ENCODE data around the gene MAP7. TPM values are rescaled to one million over a fixed set of nuclear protein-coding genes. Genes with fewer than 3 reads are reported as not detected.
A peak's percentile ranks its signal among the peaks of the same experiment; 100 is the strongest.

Gene MAP7
- total and polyA plus RNA-seq, 2 experiments from 2014 or later: 44.7 to 49.2 TPM

- Histone ChIP-seq H3F3A (replicated peaks; ENCODE audit: low read depth) (no peaks in the 10 kb centered on the region), H4K20me1 (replicated peaks; ENCODE audit: insufficient read depth) (no peaks in the 10 kb centered on the region), H2AFZ (no peak overlapping the region), H3K4me2 (no peak overlapping the region), H3K4me3 (no peak overlapping the region), H3K36me3 (ENCODE audit: insufficient read depth) (no peaks in the 10 kb centered on the region), H3K4me1 (ENCODE audit: insufficient read depth) (peaks cover 4% of the 10 kb centered on the region; the same call in 1 of the 2 replicates), H3K27me3 (ENCODE audit: insufficient read depth) (no peaks in the 10 kb centered on the region), H3K79me2 (replicated peaks; ENCODE audit: insufficient read depth) (no peaks in the 10 kb centered on the region), H3K27ac (ENCODE audit: low read depth) (no peak overlapping the region), H3K9me2 (ENCODE audit: insufficient read depth) (no peaks in the 10 kb centered on the region)
- H3K4me3 Mint-ChIP-seq: no peak overlapping the region
- H3K27ac Mint-ChIP-seq: peak overlapping the region; percentile 62; the same call in 1 of the 2 replicates
- H3K36me3 Mint-ChIP-seq (ENCODE audit: low read depth): peaks cover 6% of the 10 kb centered on the region; the same call in 2 of the 3 replicates
- ATAC-seq (no peak), DNase-seq (ENCODE audit: low spot score) (no peak)
- no peak for TF ChIP-seq CTCF (conservative IDR thresholded peaks at IDR 0.05; ENCODE audit: low read depth in 2 of 2)
- TF ChIP-seq ZNF462 (CRISPR knock-in tag; IDR thresholded peaks at IDR 0.05): no peak
- no peak for TF ChIP-seq ETS1 (IDR thresholded peaks at IDR 0.05)
- TF ChIP-seq JUNB (IDR thresholded peaks at IDR 0.05; ENCODE audit: unreplicated experiment): no peak
- TF ChIP-seq STAT1 (IDR thresholded peaks at IDR 0.05; ENCODE audit: unreplicated experiment): no peak
- TF ChIP-seq POLR2AphosphoS5 (IDR thresholded peaks at IDR 0.05; ENCODE audit: low read depth): no peak
- no peak for TF ChIP-seq EZH2phosphoT487 (IDR thresholded peaks at IDR 0.05; ENCODE audit: unreplicated experiment)
- TF ChIP-seq CREB1 (CRISPR knock-in tag; IDR thresholded peaks at IDR 0.05; ENCODE audit: low read depth): no peak
- TF ChIP-seq ZNF114 (CRISPR knock-in tag; IDR thresholded peaks at IDR 0.05): no peak
- TF ChIP-seq NANOG (IDR thresholded peaks at IDR 0.05; ENCODE audit: borderline replicate concordance): no peak
- no peak for TF ChIP-seq EZH2 (IDR thresholded peaks at IDR 0.05; ENCODE audit: low read depth, unreplicated experiment)
- no peak for TF ChIP-seq REST (IDR thresholded peaks at IDR 0.05; ENCODE audit: unreplicated experiment)
- TF ChIP-seq ZNF331 (CRISPR knock-in tag; IDR thresholded peaks at IDR 0.05; ENCODE audit: low read depth): no peak
- H3K4me1 Mint-ChIP-seq: peaks cover 12% of the 10 kb centered on the region; the same call in 2 of the 3 replicates
- H3K27me3 Mint-ChIP-seq (ENCODE audit: insufficient read depth, low read depth, poor library complexity): no peaks in the 10 kb centered on the region
- no peaks in the 10 kb centered on the region for H3K9me3 Mint-ChIP-seq
Measured at GRCh38 chr6:136382676-136383252, 167.5 kb downstream of the MAP7 start.
